SU-DHL-6 (cell line): ENCODE data around the gene INVS.

Source experiments
- EZH2phosphoT487 ChIP-seq: fragments of 200-600 bp; sonication (generic), shearing (Covaris generic); conservative IDR thresholded peaks from 2 replicates; pipeline ENCODE4 v1.6.1; 2018; ENCODE audit warnings: mild to moderate bottlenecking, antibody characterized with exemption, low read length, moderate library complexity, mixed read lengths
- TF ChIP-seq, protein P1 (sequence below): fragments of 200-600 bp; sonication (generic); IDR thresholded peaks from one replicate; pipeline ENCODE4 v1.5.1; 2017; ENCODE audit warnings: antibody characterized with exemption, mild to moderate bottlenecking, low read length, moderate library complexity; ENCODE audit not compliant: insufficient read depth, poor library complexity, severe bottlenecking

DNA sequence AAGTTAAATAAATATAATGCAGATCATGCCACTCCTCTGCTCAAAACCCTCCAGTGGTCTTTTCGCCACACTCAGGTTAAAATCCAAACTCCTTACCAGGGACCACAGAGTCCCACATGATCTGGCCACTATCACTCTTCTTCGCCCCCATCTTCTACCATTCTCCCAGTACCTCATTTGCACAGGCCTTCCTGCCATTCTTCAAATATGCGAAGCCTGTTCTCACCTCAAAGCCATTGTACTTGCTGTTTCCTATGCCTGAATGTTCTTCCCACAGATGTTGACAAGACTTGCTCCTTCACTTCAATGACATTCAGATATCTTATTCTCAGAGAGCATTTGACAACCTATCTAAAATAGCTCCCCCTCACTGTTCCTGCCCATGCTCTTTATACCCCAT, 242.8 kb downstream of the INVS start:
- TF ChIP-seq, protein P1, sequence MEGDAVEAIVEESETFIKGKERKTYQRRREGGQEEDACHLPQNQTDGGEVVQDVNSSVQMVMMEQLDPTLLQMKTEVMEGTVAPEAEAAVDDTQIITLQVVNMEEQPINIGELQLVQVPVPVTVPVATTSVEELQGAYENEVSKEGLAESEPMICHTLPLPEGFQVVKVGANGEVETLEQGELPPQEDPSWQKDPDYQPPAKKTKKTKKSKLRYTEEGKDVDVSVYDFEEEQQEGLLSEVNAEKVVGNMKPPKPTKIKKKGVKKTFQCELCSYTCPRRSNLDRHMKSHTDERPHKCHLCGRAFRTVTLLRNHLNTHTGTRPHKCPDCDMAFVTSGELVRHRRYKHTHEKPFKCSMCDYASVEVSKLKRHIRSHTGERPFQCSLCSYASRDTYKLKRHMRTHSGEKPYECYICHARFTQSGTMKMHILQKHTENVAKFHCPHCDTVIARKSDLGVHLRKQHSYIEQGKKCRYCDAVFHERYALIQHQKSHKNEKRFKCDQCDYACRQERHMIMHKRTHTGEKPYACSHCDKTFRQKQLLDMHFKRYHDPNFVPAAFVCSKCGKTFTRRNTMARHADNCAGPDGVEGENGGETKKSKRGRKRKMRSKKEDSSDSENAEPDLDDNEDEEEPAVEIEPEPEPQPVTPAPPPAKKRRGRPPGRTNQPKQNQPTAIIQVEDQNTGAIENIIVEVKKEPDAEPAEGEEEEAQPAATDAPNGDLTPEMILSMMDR: no peak
- no peak for TF ChIP-seq EZH2phosphoT487
